ENCODE results near the gene PIR.

The PIR gene

GRCh38 chrX:15430076-15430475, 63.1 kb downstream of the PIR start:
- no peak for TF ChIP-seq SIN3A (IDR thresholded peaks at IDR 0.05; ENCODE audit: borderline replicate concordance, insufficient read depth, low read length)
- no peak for TF ChIP-seq POLR2AphosphoS5 (IDR thresholded peaks at IDR 0.05; ENCODE audit: low read depth, low read length)
- TF ChIP-seq REST (IDR thresholded peaks at IDR 0.05; ENCODE audit: insufficient read depth in 1 of 2, low read depth in 2 of 2, low read length in 2 of 2), result no peak
- TF ChIP-seq FOXP2 (optimal IDR thresholded peaks at IDR 0.05; ENCODE audit: borderline replicate concordance, extremely low read depth, extremely low read length, insufficient read depth), result no peak
- no peak for TF ChIP-seq TAF1 (IDR thresholded peaks at IDR 0.05; ENCODE audit: borderline replicate concordance, insufficient read depth, low read length)

- TF ChIP-seq POLR2AphosphoS5 (IDR thresholded peaks at IDR 0.05; ENCODE audit: low read depth, low read length) (no peak), TAF1 (IDR thresholded peaks at IDR 0.05; ENCODE audit: borderline replicate concordance, insufficient read depth, low read length) (no peak), REST (IDR thresholded peaks at IDR 0.05; ENCODE audit: insufficient read depth in 1 of 2, low read depth in 2 of 2, low read length in 2 of 2) (no peak), SIN3A (IDR thresholded peaks at IDR 0.05; ENCODE audit: borderline replicate concordance, insufficient read depth, low read length) (no peak)
Observed at GRCh38 chrX:15425024-15425423, 68.1 kb downstream of the PIR start.

- no peak for TF ChIP-seq SIN3A (IDR thresholded peaks at IDR 0.05; ENCODE audit: borderline replicate concordance, insufficient read depth, low read length)
- TF ChIP-seq POLR2AphosphoS5 (IDR thresholded peaks at IDR 0.05; ENCODE audit: low read depth, low read length), result no peak
- TF ChIP-seq TAF1 (IDR thresholded peaks at IDR 0.05; ENCODE audit: borderline replicate concordance, insufficient read depth, low read length), result no peak
- TF ChIP-seq REST (IDR thresholded peaks at IDR 0.05; ENCODE audit: insufficient read depth in 1 of 2, low read depth in 2 of 2, low read length in 2 of 2), result no peak
- no peak for TF ChIP-seq FOXP2 (optimal IDR thresholded peaks at IDR 0.05; ENCODE audit: borderline replicate concordance, extremely low read depth, extremely low read length, insufficient read depth)
Observed at GRCh38 chrX:15418707-15419181, 74.4 kb downstream of the PIR start.

- TF ChIP-seq FOXP2 (optimal IDR thresholded peaks at IDR 0.05; ENCODE audit: borderline replicate concordance, extremely low read depth, extremely low read length, insufficient read depth) (no peak), REST (IDR thresholded peaks at IDR 0.05; ENCODE audit: insufficient read depth in 1 of 2, low read depth in 2 of 2, low read length in 2 of 2) (no peak), TAF1 (IDR thresholded peaks at IDR 0.05; ENCODE audit: borderline replicate concordance, insufficient read depth, low read length) (no peak), SIN3A (IDR thresholded peaks at IDR 0.05; ENCODE audit: borderline replicate concordance, insufficient read depth, low read length) (no peak), POLR2AphosphoS5 (IDR thresholded peaks at IDR 0.05; ENCODE audit: low read depth, low read length) (no peak)
Observed at GRCh38 chrX:15418041-15418706, 75.0 kb downstream of the PIR start.

Data from PFSK-1 (cell line).